Kidney capillary endothelial cell (primary cell): ENCODE data around the gene TFDP1.

ENCODE experiments used
- DNase-seq: peaks from one replicate; pipeline ENCODE4 v3.0.0-alpha.2; 2018; ENCODE audit warnings: low spot score

The TFDP1 gene

GRCh38 chr13:113597391-113598080 lies 13.0 kb downstream of the TFDP1 start:
- DNase-seq, result no peak

GRCh38 chr13:113598081-113598410 lies 13.5 kb downstream of the TFDP1 start:
- DNase-seq, result no peak

GRCh38 chr13:113598481-113598880 lies 13.9 kb downstream of the TFDP1 start:
- DNase-seq, result no peak

- DNase-seq, result no peak
Measured at GRCh38 chr13:113599391-113599790, 14.8 kb downstream of the TFDP1 start.

- no peak for DNase-seq
Measured at GRCh38 chr13:113601166-113602070, 16.9 kb downstream of the TFDP1 start.

- no peak for DNase-seq
Measured at GRCh38 chr13:113602291-113602988, 17.9 kb downstream of the TFDP1 start.

- DNase-seq, result no peak
Measured at GRCh38 chr13:113603116-113603710, 18.7 kb downstream of the TFDP1 start.

- no peak for DNase-seq
Measured at GRCh38 chr13:113604186-113604585, 19.6 kb downstream of the TFDP1 start.

- DNase-seq, result no peak
Measured at GRCh38 chr13:113605461-113605860, 20.9 kb downstream of the TFDP1 start.

GRCh38 chr13:113605866-113606438 lies 21.4 kb downstream of the TFDP1 start:
- DNase-seq, result no peak

- no peak for DNase-seq
Measured at GRCh38 chr13:113607056-113607888, 22.7 kb downstream of the TFDP1 start.

GRCh38 chr13:113607889-113608635 lies 23.5 kb downstream of the TFDP1 start:
- no peak for DNase-seq

GRCh38 chr13:113608967-113609533 lies 24.5 kb downstream of the TFDP1 start:
- DNase-seq, result no peak

GRCh38 chr13:113609616-113610015 lies 25.1 kb downstream of the TFDP1 start:
- no peak for DNase-seq

GRCh38 chr13:113610266-113610665 lies 25.7 kb downstream of the TFDP1 start:
- no peak for DNase-seq

GRCh38 chr13:113611996-113612395 lies 27.4 kb downstream of the TFDP1 start:
- no peak for DNase-seq

GRCh38 chr13:113612607-113613006 lies 28.1 kb downstream of the TFDP1 start:
- DNase-seq, result no peak

GRCh38 chr13:113613789-113614379 lies 29.3 kb downstream of the TFDP1 start:
- DNase-seq, result no peak

GRCh38 chr13:113616281-113616906 lies 31.8 kb downstream of the TFDP1 start:
- no peak for DNase-seq
